ENCODE data around the gene UPP2.
A peak's percentile ranks its signal among the peaks of the same experiment; 100 is the strongest.

DNA sequence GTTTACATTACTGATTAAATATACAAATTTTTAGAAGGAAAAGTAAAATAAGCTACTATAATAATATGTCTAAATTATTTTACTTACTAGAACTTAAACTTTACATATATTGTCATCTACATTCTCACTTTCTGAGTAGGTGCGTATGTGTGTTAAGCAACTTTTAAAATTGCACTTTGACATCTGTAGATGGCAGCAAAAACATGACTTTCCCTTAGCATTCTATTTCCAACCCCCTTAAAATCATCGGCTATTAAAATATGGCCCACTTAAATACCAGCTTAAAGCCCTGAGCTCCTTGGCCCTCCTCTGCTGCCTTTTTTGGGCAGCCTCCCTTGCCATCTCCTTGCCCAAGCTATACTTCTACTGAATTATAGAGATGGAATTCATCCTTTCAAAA is 78.0 kb downstream of the UPP2 start:
- TF ChIP-seq, protein P1, sequence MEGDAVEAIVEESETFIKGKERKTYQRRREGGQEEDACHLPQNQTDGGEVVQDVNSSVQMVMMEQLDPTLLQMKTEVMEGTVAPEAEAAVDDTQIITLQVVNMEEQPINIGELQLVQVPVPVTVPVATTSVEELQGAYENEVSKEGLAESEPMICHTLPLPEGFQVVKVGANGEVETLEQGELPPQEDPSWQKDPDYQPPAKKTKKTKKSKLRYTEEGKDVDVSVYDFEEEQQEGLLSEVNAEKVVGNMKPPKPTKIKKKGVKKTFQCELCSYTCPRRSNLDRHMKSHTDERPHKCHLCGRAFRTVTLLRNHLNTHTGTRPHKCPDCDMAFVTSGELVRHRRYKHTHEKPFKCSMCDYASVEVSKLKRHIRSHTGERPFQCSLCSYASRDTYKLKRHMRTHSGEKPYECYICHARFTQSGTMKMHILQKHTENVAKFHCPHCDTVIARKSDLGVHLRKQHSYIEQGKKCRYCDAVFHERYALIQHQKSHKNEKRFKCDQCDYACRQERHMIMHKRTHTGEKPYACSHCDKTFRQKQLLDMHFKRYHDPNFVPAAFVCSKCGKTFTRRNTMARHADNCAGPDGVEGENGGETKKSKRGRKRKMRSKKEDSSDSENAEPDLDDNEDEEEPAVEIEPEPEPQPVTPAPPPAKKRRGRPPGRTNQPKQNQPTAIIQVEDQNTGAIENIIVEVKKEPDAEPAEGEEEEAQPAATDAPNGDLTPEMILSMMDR (conservative IDR thresholded peaks at IDR 0.05; ENCODE audit: low read depth, low read length) = peak; percentile 64
- TF ChIP-seq EZH2 (IDR thresholded peaks at IDR 0.05; ENCODE audit: low read length, unreplicated experiment) = no peak
- no peak for TF ChIP-seq EZH2phosphoT487 (IDR thresholded peaks at IDR 0.05; ENCODE audit: borderline replicate concordance, low read length)

Data from PC-3 (cell line).